SK-N-MC (cell line): ENCODE results near the gene CCRL2.

ENCODE experiments used
- EZH2 ChIP-seq: fragments of 200-600 bp; sonication (generic); IDR thresholded peaks from one replicate; pipeline ENCODE4 v1.6.1; 2017; ENCODE audit warnings: antibody characterized with exemption
- POLR2AphosphoS5 ChIP-seq: IDR thresholded peaks from 2 replicates; pipeline ENCODE4 v1.6.1; 2012; ENCODE audit warnings: mild to moderate bottlenecking, low read depth, low read length, borderline replicate concordance

DNA sequence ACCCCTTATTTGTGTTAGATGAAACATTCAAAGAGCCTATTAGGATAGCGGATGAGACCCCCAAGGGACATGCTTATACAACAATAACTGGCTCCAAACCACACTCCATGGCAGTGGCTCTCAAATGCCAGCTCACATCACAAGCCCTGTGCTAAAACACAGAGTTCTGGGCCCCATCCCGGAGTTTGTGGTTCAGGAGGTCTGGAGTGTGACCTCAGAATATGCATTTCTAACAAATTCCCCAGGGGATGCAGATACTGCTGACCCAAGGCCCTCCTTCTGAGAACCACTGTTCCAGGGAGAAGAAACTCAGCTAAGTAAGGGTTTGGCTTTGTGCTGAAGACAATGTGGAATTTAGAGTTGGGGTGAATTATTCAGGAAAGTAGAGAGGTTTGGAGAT is 3.6 kb downstream of the CCRL2 start:
- TF ChIP-seq EZH2 (no peak), POLR2AphosphoS5 (no peak)
